ENCODE data around the gene IL21R.

IL21R gene

GRCh38 chr16:27401768-27402568 lies at the start of gene IL21R:
Gene IL21R (plus strand): TSS chr16:27402174. CDS start chr16:27430072, 27,898 bp downstream.
- peak; percentile 88 to 89 for DNase-seq

DNA sequence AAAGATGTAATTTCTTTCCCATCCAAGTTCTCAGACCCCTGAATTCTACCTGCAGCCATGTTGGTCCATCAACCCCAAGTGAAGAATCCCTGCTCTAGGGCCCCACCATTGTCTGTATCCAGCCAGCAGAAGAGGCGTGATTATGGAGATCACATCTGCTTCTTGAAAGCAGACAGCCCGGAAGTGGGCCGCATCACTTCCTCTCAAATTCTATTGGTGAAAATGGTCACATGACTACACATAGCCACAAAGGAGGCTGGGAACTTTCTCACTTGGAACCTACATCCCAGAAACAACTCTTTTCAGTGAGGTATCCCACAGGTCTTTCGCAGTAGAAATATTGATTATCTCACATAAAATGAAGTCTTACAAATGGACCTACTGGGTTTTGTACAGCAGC lies 48.1 kb upstream of the IL21R start:
- DNase-seq = no peak

DNA sequence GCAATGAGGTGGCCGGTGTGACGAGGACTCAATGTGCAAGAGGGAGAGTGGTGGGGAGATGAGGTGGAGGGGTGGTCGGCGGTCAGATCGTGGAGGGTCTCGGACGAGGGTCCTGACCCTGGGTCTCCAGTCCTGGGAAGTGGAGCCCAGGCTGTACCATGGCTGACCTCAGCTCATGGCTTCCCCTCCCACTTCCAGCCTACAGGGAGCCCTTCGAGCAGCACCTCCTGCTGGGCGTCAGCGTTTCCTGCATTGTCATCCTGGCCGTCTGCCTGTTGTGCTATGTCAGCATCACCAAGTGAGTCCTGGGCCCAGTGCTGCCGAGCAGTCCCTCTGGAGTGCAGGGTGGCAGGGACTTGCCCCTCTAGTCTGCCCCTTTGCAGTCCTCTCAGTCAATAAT lies 46.4 kb upstream of the IL21R start:
- DNase-seq = peak; percentile 43 to 49

DNA sequence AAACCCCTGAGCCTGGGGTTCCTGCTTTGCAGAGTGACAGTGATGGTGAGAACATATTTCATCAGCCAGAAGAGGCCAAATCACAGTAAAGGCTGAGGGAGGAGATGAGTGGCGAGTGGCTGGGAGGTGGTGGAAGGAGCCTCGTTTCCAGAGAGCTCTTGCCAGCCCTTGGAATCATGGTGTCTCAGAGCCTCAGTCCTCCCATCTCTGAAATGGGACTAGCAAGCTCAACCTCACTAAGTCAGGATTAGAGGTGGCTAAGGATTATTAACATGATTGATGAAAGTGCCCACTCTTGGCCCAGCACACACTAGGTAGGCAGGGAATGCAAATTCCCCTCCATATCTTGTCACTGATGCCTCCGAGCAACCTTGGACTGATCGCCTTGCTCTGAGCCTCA lies 45.2 kb upstream of the IL21R start:
- no peak for DNase-seq

GRCh38 chr16:27359051-27359450 lies 42.9 kb upstream of the IL21R start:
- no peak for DNase-seq

DNA sequence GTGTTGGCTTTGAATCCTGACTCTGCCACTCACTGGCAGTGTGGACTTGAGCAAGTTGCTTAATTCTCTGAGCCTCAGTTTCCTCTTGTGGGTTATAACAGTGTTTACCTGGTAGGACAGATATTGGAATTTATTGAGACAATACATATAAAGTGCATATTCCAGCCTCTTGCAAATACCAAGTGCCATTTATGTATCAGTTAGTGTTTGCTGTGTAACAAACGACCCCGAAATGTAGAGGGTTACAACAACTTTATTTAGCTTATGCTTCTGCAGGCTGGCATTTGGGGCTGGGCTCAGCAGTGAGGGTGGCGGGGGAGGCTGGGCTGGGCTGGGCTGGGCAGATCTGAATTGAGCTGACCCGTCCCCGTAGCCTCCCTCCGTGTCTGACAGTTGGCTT lies 42.4 kb upstream of the IL21R start:
- no peak for DNase-seq

DNA sequence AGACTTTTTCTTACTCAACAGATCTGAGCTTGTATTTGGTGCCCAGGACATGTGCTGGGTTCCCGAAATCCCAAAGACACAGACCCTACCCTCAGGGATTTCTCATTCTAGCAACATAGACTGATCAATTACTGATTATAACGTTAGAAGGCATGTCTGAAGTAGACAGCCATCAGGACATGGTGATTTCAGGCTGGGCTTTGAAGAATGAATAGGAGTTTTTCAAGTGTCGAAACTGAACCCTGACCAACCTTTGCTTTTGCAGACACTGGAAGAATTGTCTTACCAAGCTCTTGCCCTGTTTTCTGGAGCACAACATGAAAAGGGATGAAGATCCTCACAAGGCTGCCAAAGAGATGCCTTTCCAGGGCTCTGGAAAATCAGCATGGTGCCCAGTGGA lies 40.0 kb upstream of the IL21R start:
- no peak for DNase-seq

DNA sequence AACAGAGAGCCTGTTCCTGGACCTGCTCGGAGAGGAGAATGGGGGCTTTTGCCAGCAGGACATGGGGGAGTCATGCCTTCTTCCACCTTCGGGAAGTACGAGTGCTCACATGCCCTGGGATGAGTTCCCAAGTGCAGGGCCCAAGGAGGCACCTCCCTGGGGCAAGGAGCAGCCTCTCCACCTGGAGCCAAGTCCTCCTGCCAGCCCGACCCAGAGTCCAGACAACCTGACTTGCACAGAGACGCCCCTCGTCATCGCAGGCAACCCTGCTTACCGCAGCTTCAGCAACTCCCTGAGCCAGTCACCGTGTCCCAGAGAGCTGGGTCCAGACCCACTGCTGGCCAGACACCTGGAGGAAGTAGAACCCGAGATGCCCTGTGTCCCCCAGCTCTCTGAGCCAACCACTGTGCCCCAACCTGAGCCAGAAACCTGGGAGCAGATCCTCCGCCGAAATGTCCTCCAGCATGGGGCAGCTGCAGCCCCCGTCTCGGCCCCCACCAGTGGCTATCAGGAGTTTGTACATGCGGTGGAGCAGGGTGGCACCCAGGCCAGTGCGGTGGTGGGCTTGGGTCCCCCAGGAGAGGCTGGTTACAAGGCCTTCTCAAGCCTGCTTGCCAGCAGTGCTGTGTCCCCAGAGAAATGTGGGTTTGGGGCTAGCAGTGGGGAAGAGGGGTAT lies 39.3 kb upstream of the IL21R start:
- DNase-seq = no peak

DNA sequence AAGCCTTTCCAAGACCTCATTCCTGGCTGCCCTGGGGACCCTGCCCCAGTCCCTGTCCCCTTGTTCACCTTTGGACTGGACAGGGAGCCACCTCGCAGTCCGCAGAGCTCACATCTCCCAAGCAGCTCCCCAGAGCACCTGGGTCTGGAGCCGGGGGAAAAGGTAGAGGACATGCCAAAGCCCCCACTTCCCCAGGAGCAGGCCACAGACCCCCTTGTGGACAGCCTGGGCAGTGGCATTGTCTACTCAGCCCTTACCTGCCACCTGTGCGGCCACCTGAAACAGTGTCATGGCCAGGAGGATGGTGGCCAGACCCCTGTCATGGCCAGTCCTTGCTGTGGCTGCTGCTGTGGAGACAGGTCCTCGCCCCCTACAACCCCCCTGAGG lies 38.7 kb upstream of the IL21R start:
- DNase-seq = no peak

DNA sequence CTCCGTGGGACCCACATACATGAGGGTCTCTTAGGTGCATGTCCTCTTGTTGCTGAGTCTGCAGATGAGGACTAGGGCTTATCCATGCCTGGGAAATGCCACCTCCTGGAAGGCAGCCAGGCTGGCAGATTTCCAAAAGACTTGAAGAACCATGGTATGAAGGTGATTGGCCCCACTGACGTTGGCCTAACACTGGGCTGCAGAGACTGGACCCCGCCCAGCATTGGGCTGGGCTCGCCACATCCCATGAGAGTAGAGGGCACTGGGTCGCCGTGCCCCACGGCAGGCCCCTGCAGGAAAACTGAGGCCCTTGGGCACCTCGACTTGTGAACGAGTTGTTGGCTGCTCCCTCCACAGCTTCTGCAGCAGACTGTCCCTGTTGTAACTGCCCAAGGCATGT lies 38.2 kb upstream of the IL21R start:
- no peak for DNase-seq

- DNase-seq = no peak
These were observed 37.4 kb upstream of the IL21R start for GRCh38 chr16:27364493-27365141.

- peak in 1 of 2 donors; percentile 34 for DNase-seq
These were observed 36.6 kb upstream of the IL21R start for GRCh38 chr16:27365142-27366089.

DNA sequence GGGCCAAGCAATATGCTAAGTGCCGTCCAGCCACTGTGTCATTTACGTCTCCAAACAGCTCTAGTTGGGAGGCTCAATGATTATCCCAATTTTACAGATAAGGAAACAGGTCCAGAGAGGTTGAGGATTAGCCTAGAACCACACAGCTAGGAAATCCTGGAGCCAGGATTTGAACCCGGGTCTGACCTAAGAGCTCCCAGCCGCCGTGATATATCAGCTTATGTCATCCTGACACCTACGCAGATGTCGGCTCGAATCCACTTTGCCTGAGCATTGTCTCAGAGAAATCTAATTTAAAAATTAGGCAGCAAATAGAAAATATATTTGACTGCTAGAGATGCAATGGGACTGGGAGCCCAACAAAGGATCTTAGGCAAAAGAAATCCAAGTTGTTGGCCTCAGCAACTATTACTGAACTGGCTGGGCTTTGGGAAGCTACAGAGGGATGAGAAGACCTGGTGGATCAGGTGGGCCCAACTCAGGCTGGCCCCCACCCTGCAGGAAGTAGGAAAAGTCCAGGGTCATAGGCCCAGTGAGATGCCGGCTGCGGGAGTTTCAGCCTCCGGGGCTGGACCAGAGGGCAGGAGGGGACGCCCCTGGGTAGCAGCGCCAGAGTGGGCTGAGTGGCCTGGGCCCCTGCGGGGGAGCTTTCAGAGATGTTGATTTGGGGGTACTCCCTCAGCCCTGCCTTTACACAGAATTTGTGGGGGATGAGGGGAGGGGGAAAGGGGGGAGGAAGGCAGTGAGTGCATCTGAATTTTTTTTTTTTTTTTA lies 35.1 kb upstream of the IL21R start:
- peak; percentile 38 to 43 for DNase-seq

DNA sequence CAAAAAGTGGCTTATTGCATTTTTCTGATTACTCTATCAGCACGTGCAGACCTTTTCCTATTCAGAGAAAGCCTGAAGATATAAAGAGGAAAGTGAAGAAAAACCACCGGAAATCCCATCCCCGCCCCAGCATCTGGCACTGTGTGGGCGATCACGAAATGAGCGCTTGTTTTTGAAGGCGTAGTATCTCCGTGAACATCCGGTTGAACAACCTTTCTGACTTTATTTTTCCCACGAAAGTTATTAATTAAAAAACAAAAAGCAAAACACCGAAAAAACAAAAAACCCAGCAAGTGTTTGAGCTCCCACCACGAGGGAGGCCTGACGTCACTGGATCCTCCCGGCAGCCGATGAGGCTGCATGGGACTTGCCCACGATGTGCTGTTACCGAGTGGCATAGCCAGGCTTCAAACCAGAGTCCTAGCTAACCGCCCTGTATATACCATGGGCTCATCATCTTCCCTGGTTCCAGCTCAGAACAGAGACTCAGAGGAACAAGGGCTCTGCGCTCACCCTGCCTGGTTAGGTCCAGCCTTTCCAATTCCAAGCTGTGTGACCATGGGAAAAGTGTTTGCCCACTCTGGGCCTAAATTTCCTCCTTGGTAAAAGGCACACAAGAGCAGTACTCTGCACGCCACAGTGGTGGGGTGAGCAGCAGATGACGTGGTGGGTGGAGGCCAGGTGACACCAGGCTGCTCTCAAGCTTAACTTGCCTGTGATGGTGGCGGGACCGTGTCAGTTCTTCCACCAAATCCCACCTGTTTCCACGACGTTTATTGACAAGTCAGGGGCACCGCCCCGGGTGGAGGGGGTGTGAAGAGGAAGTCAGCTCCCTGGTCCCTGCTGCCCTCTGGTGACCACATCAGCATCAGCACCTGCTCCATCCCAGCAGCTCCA lies 34.3 kb upstream of the IL21R start:
- DNase-seq = peak; percentile 92 to 96

GRCh38 chr16:27368358-27368722 lies 33.6 kb upstream of the IL21R start:
- DNase-seq = no peak

GRCh38 chr16:27369806-27370205 lies 32.2 kb upstream of the IL21R start:
- DNase-seq = no peak

GRCh38 chr16:27370318-27370717 lies 31.7 kb upstream of the IL21R start:
- DNase-seq = no peak

GRCh38 chr16:27373312-27373711 lies 28.7 kb upstream of the IL21R start:
- no peak for DNase-seq

DNA sequence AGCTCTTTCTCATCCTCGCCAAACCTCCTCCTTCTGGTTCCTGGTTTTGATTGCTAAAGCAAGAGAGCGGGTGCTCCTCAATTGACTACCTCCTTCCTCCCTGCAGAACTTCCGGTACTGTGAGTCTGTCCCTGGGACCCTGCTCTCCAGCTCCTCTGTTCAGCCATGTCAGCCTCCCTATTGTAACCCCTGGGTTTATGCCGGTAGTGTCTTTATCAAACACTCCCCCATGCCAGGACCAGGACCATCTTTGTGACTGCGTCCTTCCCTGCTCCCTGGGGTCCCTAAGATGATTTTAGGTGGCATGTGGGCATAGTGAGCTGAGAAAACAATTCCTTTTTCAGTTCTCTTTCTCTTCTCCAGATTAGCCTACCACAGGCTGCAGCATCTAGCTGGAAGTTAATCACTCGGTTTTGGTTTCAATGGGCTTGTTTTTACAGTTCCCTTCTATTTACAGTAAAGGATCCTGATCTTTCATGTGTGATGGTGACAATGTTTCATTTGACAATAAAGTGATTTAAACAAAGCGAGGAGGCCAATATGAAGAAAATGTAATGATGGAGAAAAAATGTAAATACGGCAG lies 27.7 kb upstream of the IL21R start:
- no peak for DNase-seq

GRCh38 chr16:27374804-27375425 lies 27.1 kb upstream of the IL21R start:
- DNase-seq = peak; percentile 33 to 57

Measured in activated CD4-positive, alpha-beta T cell treated with anti-CD3 and anti-CD28 coated beads for 4 hours (primary cell).